RWPE2 (cell line): Measurements from ENCODE around the gene SPRTN.
"Not testable (repeated sequence)": the region's sequence is repeated elsewhere in the genome, so short reads cannot be mapped to it uniquely, and the experiment has no call there.

Experiments
- ATAC-seq: fragments of 200-7000 bp; cut with Tn5 transposase; 3 replicates; pipeline ENCODE4 v1.9.1; 2021; ENCODE audit warnings: low read depth
- DNase-seq: peaks from one replicate; pipeline ENCODE4 v3.0.0-alpha.2; 2020; ENCODE audit warnings: low spot score
- H3K27ac ChIP-seq: fragments of 450-650 bp; 2 replicates; pipeline ENCODE4 v1.5.1; 2017; ENCODE audit warnings: mild to moderate bottlenecking; ENCODE audit not compliant: poor library complexity, severe bottlenecking
- H3K27me3 ChIP-seq: fragments of 250-450 bp; sonication (Bioruptor Pico); 2 replicates; pipeline ENCODE4 v1.5.1; 2021; ENCODE audit warnings: mild to moderate bottlenecking, moderate library complexity; ENCODE audit not compliant: insufficient read depth, poor library complexity, severe bottlenecking
- H3K36me3 ChIP-seq: fragments of 250-450 bp; sonication (Bioruptor Pico); 2 replicates; pipeline ENCODE4 v1.5.1; 2020; ENCODE audit warnings: low read depth, mild to moderate bottlenecking, moderate library complexity
- H3K4me1 ChIP-seq: fragments of 250-450 bp; sonication (Bioruptor Pico); 2 replicates; pipeline ENCODE4 v1.5.1; 2021; ENCODE audit warnings: mild to moderate bottlenecking, moderate library complexity; ENCODE audit not compliant: insufficient read depth, poor library complexity, severe bottlenecking
- H3K4me3 ChIP-seq: fragments of 250-450 bp; sonication (Bioruptor Pico); 2 replicates; pipeline ENCODE4 v1.5.1; 2021; ENCODE audit warnings: mild to moderate bottlenecking, moderate library complexity; ENCODE audit not compliant: severe bottlenecking
- H3K9me3 ChIP-seq: fragments of 250-450 bp; sonication (Bioruptor Pico); 2 replicates; pipeline ENCODE4 v1.5.1; 2021; ENCODE audit warnings: mild to moderate bottlenecking, moderate library complexity; ENCODE audit not compliant: severe bottlenecking
- CTCF ChIP-seq: fragments of 450-650 bp; IDR thresholded peaks from one replicate; pipeline ENCODE4 v1.5.1; 2017; ENCODE audit warnings: mild to moderate bottlenecking, moderate library complexity; ENCODE audit not compliant: poor library complexity, severe bottlenecking

The SPRTN gene

GRCh38 chr1:231340328-231341013 is 2.4 kb downstream of the SPRTN start:
- Histone ChIP-seq H3K9me3 (no peaks in the 10 kb centered on the region), H3K4me1 (peaks cover 12% of the 10 kb centered on the region), H3K27ac (peak overlapping the region; percentile 50), H3K27me3 (no peaks in the 10 kb centered on the region), H3K36me3 (peaks cover 36% of the 10 kb centered on the region), H3K4me3 (no peak overlapping the region)
- DNase-seq (no peak), ATAC-seq (no peak)
- no peak for TF ChIP-seq CTCF

GRCh38 chr1:231347961-231348360 is 9.9 kb downstream of the SPRTN start:
- Histone ChIP-seq H3K36me3 (peaks cover 61% of the 10 kb centered on the region), H3K4me1 (no peaks in the 10 kb centered on the region), H3K4me3 (no peak overlapping the region), H3K27me3 (no peaks in the 10 kb centered on the region), H3K27ac (no peak overlapping the region), H3K9me3 (no peaks in the 10 kb centered on the region)
- ATAC-seq (no peak), DNase-seq (no peak)
- no peak for TF ChIP-seq CTCF

GRCh38 chr1:231348442-231348841 is 10.3 kb downstream of the SPRTN start:
- no peaks in the 10 kb centered on the region for H3K4me1 ChIP-seq
- no peak for ATAC-seq

GRCh38 chr1:231348856-231349255 is 10.8 kb downstream of the SPRTN start:
- H3K4me1 ChIP-seq, H3K9me3 ChIP-seq, H3K4me3 ChIP-seq, DNase-seq, H3K27me3 ChIP-seq, H3K27ac ChIP-seq, ATAC-seq: not testable (repeated sequence)
- H3K36me3 ChIP-seq, result peaks cover 59% of the 10 kb centered on the region

More at GRCh38 chr1:231348442-231348841, 10.3 kb downstream of the SPRTN start:
- peaks cover 59% of the 10 kb centered on the region for H3K36me3 ChIP-seq
- H3K27ac ChIP-seq, result no peak overlapping the region
- H3K27me3 ChIP-seq, result no peaks in the 10 kb centered on the region
- DNase-seq, result no peak
- H3K4me3 ChIP-seq, result no peak overlapping the region
- no peaks in the 10 kb centered on the region for H3K9me3 ChIP-seq
- no peak for TF ChIP-seq CTCF

GRCh38 chr1:231351816-231352215 is 13.7 kb downstream of the SPRTN start:
- ATAC-seq, result no peak
- peaks cover 43% of the 10 kb centered on the region for H3K36me3 ChIP-seq

More at GRCh38 chr1:231351816-231352215, 13.7 kb downstream of the SPRTN start:
- Histone ChIP-seq H3K4me3 (no peak overlapping the region), H3K27me3 (no peaks in the 10 kb centered on the region), H3K4me1 (no peaks in the 10 kb centered on the region), H3K9me3 (no peaks in the 10 kb centered on the region), H3K27ac (no peak overlapping the region)
- TF ChIP-seq CTCF, result no peak
- DNase-seq, result no peak
